Central memory CD4-positive, alpha-beta T cell (primary cell): ENCODE data around the gene FRY.
A peak's percentile ranks its signal among the peaks of the same experiment; 100 is the strongest.

Experiments
- DNase-seq: peaks from one replicate; pipeline ENCODE4 v3.0.0; 2022

Gene FRY

DNA sequence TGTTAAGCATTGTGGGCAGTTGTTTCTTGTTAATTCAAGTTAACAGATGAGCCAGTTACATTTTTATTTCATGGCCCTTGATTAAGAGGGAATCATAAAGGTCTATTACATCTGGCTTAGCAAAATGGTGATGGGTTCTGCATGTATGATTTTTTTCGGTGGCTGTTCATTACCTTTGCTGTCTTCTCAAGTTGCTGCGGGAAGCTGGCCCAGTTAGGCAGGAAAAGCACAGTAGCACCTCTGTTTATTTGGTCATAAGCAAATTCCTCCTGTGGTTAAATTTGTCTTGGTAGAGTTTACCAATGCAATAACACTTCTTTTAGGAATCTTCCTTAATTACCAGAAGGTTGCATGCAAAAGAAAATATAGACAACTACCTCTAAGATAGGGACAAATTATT is 104.5 kb downstream of the FRY start:
- no peak for DNase-seq

- no peak for DNase-seq
These were observed 105.1 kb downstream of the FRY start for GRCh38 chr13:32136716-32137115.

DNA sequence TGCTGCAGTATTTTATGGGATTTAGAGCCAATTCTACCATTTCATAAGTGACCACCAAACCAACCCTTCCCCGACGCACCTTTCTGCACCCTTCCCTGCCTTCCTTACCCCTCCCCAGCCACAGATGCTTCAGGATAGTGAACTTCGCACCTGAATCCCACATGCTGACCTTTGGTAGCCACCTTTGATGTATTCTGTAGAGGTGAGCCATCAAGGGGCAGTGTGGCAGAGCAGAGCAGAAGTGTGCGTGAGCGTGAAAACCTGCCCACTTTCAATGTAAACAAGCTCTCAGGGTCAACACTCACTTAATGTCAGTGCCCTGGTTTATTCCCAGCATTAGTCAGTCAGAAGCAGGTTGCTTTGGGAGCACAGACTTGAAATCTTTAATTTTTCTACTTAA is 107.7 kb downstream of the FRY start:
- no peak for DNase-seq

DNA sequence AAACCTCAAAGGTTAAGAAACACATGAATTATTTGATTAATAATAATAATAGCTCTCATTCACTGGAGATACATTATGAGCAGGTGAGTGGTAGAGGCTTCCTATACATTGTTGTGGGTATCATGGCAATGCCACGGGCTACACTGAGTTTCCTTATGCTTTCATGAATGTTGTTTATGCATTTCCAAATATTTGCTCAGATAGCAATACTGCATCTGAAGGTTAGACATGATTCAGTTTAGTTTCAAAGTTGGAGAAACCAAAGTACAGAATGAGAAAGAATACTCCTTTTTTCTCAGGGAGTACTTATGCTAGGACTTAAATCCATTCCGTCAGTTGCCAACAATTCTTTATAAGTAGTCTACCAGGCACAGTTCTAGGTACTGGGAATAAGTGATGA is 108.5 kb downstream of the FRY start:
- DNase-seq, result no peak

GRCh38 chr13:32141462-32141861 is 109.9 kb downstream of the FRY start:
- no peak for DNase-seq

GRCh38 chr13:32142115-32142514 is 110.5 kb downstream of the FRY start:
- no peak for DNase-seq

- no peak for DNase-seq
These were observed 111.4 kb downstream of the FRY start for GRCh38 chr13:32142956-32143375.

- DNase-seq, result no peak
These were observed 115.6 kb downstream of the FRY start for GRCh38 chr13:32147193-32147592.

DNA sequence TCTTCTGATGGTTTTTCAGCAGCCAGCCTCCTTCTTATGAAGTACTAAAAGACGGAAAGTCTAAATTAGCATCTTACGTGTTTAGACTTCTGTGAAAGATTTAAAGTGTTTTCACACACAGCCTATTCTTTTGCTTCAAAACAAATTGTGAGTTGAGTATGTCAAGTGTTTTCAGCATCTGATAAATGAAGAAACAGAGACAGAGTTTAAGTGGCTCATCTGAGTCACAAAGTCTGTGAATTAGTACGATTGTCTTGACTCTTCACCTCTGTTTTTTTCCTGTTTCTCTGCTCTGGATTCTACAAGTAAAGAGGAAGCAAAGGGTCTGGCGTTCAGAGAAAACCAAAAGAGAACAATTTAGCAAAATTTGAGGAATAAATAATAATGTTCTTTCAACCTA is 116.4 kb downstream of the FRY start:
- DNase-seq, result no peak

- no peak for DNase-seq
These were observed 118.7 kb downstream of the FRY start for GRCh38 chr13:32150239-32150638.

DNA sequence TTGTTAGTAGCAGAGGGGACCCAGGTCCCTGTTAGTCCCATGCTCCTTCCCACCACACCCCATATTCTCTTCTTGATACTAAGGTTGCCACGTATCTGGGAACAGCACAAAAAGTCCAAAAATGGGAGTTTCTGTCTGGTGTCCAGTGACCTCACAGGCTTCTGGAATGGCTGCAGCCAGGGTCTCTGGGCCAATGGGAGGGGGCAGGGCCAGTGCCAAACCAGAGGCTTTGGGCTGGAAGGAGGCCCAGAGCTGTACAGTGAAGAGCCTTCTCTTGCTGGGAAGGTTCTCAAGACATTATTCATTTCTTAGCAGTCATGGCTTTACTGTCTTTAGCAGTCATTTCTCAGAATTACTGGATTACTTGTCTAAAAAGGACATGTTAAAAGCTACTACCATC is 119.2 kb downstream of the FRY start:
- DNase-seq, result no peak

GRCh38 chr13:32151240-32151639 is 119.7 kb downstream of the FRY start:
- DNase-seq, result no peak

GRCh38 chr13:32153056-32153455 is 121.5 kb downstream of the FRY start:
- DNase-seq, result no peak

GRCh38 chr13:32159137-32159869 is 127.7 kb downstream of the FRY start:
- DNase-seq, result no peak

DNA sequence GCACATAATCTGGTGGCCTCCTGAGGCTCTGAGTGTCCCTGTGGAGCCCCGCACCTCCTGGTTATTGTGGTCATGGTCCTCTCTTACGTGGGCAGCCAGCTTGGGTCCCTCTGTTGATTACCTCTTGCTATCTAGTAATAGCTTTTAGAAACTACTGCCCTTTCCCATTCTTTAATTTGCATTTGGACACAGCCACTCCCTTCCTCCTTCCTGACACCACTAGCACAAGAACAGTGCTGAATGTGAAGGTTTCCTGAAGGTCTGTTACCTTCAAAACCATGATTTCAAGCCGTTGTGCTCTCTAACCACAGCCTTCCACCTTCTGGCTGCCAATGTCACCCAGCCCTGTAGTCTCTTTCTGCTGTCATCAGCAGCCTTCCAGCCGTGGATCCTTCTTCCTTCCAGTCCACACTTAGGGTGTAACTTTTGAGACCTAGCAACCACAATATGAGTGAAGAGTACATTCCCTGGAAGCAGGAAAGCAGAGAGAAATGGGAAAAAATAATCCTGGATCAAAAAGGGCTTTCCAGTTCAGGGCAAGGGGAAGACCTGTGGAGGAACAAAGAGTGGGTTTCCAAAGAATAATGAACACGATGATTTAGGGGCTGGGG is 130.9 kb downstream of the FRY start:
- DNase-seq, result no peak

DNA sequence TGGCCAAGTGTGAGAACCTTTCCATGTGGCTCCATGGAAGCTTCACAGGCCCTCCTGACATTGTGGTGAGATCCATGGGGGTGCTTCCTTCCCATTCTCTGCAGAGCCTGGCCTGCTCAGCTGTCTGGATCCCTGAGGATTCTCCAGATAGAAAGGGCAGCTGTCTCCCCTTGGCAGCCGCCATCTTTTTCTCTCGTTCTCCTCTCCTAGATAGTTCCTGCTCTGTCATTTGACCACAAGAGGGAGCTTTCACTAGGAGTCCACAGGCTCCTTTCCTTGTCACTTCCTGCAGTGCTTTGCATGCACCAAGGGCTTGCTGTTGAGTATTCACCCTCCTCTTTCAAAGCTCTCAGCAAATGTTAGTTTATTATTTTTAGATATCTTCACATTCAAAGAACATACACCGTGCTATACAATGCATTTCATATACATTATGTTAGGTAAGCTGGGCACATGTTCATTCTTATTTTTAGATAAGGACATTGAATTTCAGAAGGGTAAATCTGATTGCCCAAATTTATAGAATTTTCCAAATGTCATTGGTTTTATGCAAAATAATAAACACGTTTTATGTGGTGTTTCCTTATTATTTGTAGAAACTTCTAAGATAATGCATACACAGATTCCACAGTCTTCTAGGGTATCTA is 133.2 kb downstream of the FRY start:
- peak; percentile 11 for DNase-seq

- DNase-seq, result no peak
These were observed 134.2 kb downstream of the FRY start for GRCh38 chr13:32165796-32166195.

GRCh38 chr13:32168131-32168530 is 136.6 kb downstream of the FRY start:
- DNase-seq, result no peak

- no peak for DNase-seq
These were observed 139.3 kb downstream of the FRY start for GRCh38 chr13:32170841-32171240.

- DNase-seq, result no peak
These were observed 142.3 kb downstream of the FRY start for GRCh38 chr13:32173881-32174280.

GRCh38 chr13:32174366-32174765 is 142.8 kb downstream of the FRY start:
- no peak for DNase-seq

DNA sequence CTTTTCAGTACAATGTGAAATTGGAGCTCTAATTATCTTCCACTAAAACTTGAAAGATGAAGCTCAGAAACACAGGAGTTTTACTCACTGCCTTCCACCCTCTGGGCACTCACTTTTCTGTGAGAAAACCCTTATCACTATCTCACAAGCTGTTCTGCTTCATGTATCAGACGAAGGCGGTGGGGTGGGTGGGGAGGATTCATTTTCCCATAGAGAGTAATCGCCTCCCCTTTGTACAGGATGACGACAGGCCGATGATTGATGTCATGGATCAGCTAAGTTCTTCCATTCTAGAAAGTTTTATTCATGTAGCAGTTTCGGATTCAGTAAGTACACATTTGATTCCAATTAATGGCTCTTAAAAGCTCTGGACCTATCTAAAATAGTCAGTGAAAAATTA is 143.7 kb downstream of the FRY start:
- no peak for DNase-seq

GRCh38 chr13:32175943-32176342 is 144.4 kb downstream of the FRY start:
- no peak for DNase-seq

- no peak for DNase-seq
These were observed 145.1 kb downstream of the FRY start for GRCh38 chr13:32176696-32177095.
